ENCODE measurements around the gene ABCC11.
A peak's percentile ranks its signal among the peaks of the same experiment; 100 is the strongest.
"Not testable (repeated sequence)": the region's sequence is repeated elsewhere in the genome, so short reads cannot be mapped to it uniquely, and the experiment has no call there.

ABCC11 gene

GRCh38 chr16:48274476-48274875 lies 27.1 kb upstream of the ABCC11 start:
- no peak for DNase-seq (ENCODE audit: low read depth in 1 of 2, low spot score in 1 of 2)
- in situ Hi-C loops (cut with HindIII; ENCODE audit: low pct_unique_long_range_greater_than_20kb, low sequenced_read_pairs), result no loop called here
- no peak for TF ChIP-seq JUND (IDR thresholded peaks at IDR 0.05; ENCODE audit: low read depth)

GRCh38 chr16:48272837-48273421 lies 25.6 kb upstream of the ABCC11 start:
- no peak for DNase-seq (ENCODE audit: low read depth in 1 of 2, low spot score in 1 of 2)
- in situ Hi-C loops (cut with HindIII; ENCODE audit: low pct_unique_long_range_greater_than_20kb, low sequenced_read_pairs), result no loop called here
- no peak for TF ChIP-seq JUND (IDR thresholded peaks at IDR 0.05; ENCODE audit: low read depth)

DNA sequence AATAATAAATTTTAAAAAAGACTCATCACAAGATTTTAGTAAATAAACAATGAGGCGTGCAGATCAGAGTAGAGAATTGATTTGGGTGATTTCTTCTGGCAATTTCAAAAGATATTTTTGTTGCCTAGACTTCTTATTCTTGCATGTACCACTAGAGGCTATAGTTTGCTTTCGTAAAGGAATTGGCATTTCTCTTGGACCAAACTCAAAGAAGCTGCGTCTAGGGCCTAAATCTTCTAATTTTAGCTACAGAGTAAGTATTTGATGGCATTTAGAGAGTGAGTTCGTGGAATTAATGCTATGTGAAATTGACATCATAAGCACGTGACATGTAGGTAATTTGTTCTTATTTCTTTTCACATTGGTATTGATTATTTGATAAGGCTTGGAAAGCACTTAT lies 24.4 kb upstream of the ABCC11 start:
- in situ Hi-C loops (cut with HindIII; ENCODE audit: low pct_unique_long_range_greater_than_20kb, low sequenced_read_pairs), result no loop called here

DNA sequence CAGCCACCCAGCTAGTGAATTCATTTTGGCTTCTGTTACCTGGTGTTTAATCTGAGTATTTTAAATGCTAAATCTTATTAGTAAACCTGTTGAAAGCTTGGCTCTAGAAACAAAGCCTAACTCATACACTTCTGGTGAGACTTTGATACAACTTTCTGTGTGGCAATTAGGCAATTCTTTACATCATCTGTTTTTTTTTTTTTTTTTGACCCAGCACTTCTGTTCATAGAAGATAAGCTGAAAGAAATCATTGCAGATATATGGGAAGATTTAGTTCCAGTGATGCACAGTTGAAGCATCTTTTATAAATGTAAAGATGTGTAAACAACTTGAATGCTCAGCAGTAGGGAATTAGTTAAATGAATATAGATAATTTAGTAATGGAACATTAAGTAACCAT lies 21.7 kb upstream of the ABCC11 start:
- in situ Hi-C loops (cut with HindIII; ENCODE audit: low pct_unique_long_range_greater_than_20kb, low sequenced_read_pairs), result no loop called here
- no peak for DNase-seq (ENCODE audit: low read depth in 1 of 2, low spot score in 1 of 2)
- no peak for TF ChIP-seq JUND (IDR thresholded peaks at IDR 0.05; ENCODE audit: low read depth)

More for the DNA sequence above, 24.4 kb upstream of the ABCC11 start:
- TF ChIP-seq JUND (IDR thresholded peaks at IDR 0.05; ENCODE audit: low read depth), result no peak
- DNase-seq (ENCODE audit: low read depth in 1 of 2, low spot score in 1 of 2), result no peak

DNA sequence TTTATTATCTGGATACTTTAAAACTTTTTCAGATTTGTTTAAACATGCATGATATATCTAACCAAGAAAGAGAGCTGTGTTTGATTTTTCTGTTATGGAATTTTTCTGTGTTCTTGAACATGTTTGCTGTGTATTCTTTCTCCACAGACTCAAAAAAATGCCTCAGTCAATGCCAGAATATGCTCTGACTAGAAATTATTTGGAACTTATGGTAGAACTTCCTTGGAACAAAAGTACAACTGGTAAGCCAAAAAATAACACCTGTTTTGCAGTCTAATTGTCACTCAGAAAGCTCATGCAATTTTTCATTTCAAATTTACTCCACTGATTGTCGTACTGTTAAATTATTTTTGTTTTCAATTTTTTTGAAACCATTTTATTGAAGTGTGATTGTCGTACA lies 15.3 kb upstream of the ABCC11 start:
- DNase-seq (ENCODE audit: low read depth in 1 of 2, low spot score in 1 of 2), result no peak
- no peak for TF ChIP-seq JUND (IDR thresholded peaks at IDR 0.05; ENCODE audit: low read depth)
- in situ Hi-C loops (cut with HindIII; ENCODE audit: low pct_unique_long_range_greater_than_20kb, low sequenced_read_pairs), result no loop called here

GRCh38 chr16:48261569-48261968 lies 14.2 kb upstream of the ABCC11 start:
- no peak for DNase-seq (ENCODE audit: low read depth in 1 of 2, low spot score in 1 of 2)
- in situ Hi-C loops (cut with HindIII; ENCODE audit: low pct_unique_long_range_greater_than_20kb, low sequenced_read_pairs), result no loop called here
- no peak for TF ChIP-seq JUND (IDR thresholded peaks at IDR 0.05; ENCODE audit: low read depth)

DNA sequence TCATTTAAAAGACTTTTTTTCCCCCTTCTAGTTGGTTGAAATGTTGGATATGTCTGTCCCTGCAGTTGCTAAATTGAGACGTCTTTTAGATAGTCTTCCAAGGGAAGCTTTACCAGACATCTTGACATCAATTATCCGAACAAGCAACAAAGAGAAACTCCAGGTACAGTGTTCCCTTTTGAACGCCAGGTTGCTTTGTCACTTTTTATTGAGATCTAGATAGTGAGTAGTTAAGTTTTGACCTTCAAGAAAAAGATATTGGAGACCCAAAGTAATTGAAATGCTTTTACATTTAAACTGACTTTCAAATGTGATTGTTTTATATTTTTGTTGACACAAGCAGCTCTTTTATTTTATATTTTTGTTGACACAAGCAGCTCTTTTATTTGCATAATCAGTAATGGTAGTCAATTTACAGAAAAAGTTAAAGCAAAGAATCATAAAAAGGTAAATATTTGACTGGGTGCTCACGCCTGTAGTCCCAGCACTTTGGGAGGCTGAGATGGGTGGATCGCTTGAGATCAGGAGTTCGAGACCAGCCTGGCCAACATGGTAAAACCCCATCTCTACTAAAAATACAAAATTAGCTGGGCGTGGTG lies 9.3 kb upstream of the ABCC11 start:
- in situ Hi-C loops (cut with HindIII; ENCODE audit: low pct_unique_long_range_greater_than_20kb, low sequenced_read_pairs), result no loop called here
- no peak for TF ChIP-seq JUND (IDR thresholded peaks at IDR 0.05; ENCODE audit: low read depth)
- DNase-seq (ENCODE audit: low read depth in 1 of 2, low spot score in 1 of 2), result no peak

GRCh38 chr16:48252013-48252412 lies 4.7 kb upstream of the ABCC11 start:
- no peak for TF ChIP-seq JUND (IDR thresholded peaks at IDR 0.05; ENCODE audit: low read depth)
- peak in 1 of 2 experiments; percentile 46 for DNase-seq (ENCODE audit: low read depth in 1 of 2, low spot score in 1 of 2)
- in situ Hi-C loops (cut with HindIII; ENCODE audit: low pct_unique_long_range_greater_than_20kb, low sequenced_read_pairs), result no loop called here

GRCh38 chr16:48250520-48251278 lies 3.4 kb upstream of the ABCC11 start:
- DNase-seq (ENCODE audit: low read depth in 1 of 2, low spot score in 1 of 2), result peak in 1 of 2 experiments; percentile 91
- TF ChIP-seq JUND (IDR thresholded peaks at IDR 0.05; ENCODE audit: low read depth), result peak; percentile 93
- in situ Hi-C loops (cut with HindIII; ENCODE audit: low pct_unique_long_range_greater_than_20kb, low sequenced_read_pairs), result no loop called here

- in situ Hi-C loops (cut with HindIII; ENCODE audit: low pct_unique_long_range_greater_than_20kb, low sequenced_read_pairs), result no loop called here
- DNase-seq (ENCODE audit: low read depth in 1 of 2, low spot score in 1 of 2), result peak in 1 of 2 experiments; percentile 22
- TF ChIP-seq JUND (IDR thresholded peaks at IDR 0.05; ENCODE audit: low read depth), result no peak
These were observed 1.3 kb downstream of the ABCC11 start for GRCh38 chr16:48246066-48246465.

- no peak for TF ChIP-seq JUND (IDR thresholded peaks at IDR 0.05; ENCODE audit: low read depth)
- DNase-seq (ENCODE audit: low read depth in 1 of 2, low spot score in 1 of 2), result no peak
- in situ Hi-C loops (cut with HindIII; ENCODE audit: low pct_unique_long_range_greater_than_20kb, low sequenced_read_pairs), result no loop called here
These were observed 2.5 kb downstream of the ABCC11 start for GRCh38 chr16:48244863-48245195.

GRCh38 chr16:48244080-48244862 lies 3.1 kb downstream of the ABCC11 start, which contains the start of gene LONP2:
TSS of gene LONP2 (plus strand) at chr16:48244300. CDS start at chr16:48244389, 89 bp downstream.
- TF ChIP-seq JUND (IDR thresholded peaks at IDR 0.05; ENCODE audit: low read depth), result no peak
- in situ Hi-C loops (cut with HindIII; ENCODE audit: low pct_unique_long_range_greater_than_20kb, low sequenced_read_pairs), result no loop called here
- DNase-seq (ENCODE audit: low read depth in 1 of 2, low spot score in 1 of 2), result peak; percentile 56 to 89

GRCh38 chr16:48240147-48240546 lies 7.2 kb downstream of the ABCC11 start:
- in situ Hi-C loops (cut with HindIII; ENCODE audit: low pct_unique_long_range_greater_than_20kb, low sequenced_read_pairs); DNase-seq (ENCODE audit: low read depth in 1 of 2, low spot score in 1 of 2): not testable (repeated sequence)

All from T47D (cell line).